NCI-H1092 treated with DMSO at 0.1 percent for 48 hours (cell line): ENCODE results near the gene FAM222B.
"Not testable (repeated sequence)": the region's sequence is repeated elsewhere in the genome, so short reads cannot be mapped to it uniquely, and the experiment has no call there.

Source experiments
- DNase-seq: peaks from one replicate; lab custom pipeline; 2025; lab: John Stamatoyannopoulos, UW

Gene FAM222B

DNA sequence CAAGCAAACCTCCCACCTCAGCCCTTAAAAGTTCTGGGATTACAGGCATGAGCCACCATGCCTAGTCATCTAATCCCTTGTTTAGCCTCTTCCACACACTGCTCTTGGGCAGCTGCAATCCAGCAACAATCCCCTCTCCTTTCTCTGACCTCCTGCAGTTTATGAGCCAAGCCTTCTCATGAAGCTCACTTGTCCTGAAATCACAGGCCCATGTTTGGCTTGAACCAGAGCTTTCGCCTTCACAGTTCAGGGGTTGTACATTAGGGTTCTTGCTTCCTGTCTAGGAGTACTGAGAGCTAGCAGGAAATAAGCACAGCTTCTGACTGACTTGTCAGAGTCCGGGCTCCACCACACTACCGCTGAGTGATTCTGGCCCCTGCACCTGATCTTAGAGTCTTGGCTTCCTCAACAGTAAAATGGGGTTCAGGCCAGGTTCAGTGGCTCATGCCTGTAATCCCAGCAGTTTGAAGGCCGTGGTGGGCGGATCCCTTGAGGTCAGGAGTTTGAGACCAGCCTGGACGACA is 28.5 kb upstream of the FAM222B start:
- no peak for DNase-seq

DNA sequence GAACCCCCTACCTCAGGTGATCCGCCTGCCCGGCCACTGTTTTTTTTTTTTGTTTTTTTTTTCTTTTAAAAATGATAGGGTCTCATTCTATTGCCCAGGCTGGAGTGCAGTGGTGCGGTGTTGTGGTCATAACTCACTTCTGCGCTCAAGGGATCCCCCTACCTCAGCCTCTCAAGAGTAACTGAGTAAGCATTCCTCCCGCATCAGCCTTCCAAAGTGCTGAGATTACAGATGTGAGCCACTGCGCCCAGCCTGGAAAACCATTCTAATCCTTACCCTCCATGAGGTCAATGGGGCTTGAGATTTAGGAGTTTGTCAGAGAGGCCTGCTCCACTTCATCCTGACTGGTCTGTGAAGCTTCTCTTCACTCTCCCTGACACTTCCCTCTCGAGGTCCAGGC is 24.7 kb upstream of the FAM222B start:
- no peak for DNase-seq

DNA sequence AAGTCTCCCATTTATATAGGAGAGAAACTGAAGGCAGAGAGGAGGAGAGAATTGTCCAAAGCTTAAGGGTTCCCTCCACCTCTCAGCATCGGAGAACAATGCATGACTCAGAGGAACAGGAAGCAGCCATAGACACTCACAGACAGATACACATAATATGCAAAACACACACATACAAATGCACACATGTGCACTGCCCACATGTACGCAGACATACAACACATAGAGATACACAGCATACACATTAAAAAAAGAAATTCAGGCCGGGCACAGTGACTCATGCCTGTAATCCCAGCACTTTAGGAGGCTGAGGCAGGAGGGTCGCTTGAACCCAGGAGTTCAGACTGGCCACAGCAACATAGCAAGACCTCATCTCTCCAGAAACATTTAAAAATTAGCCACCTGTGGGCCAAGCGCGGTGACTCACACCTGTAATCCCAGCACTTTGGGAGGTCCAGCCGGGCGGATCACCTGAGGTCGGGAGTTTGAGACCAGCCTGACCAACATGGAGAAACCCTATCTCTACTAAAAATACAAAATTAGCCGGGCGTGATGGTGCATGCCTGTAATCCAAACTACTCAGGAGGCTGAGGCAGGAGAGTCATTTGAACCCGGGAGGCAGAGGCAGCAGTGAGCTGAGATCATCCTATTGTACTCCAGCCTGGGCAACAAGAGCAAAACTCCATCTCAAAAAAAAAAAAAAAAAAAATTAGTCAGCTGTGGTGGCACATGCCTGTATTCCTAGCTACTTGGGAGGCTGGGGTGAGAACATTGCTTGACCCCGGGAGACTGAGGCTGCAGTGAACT is 23.6 kb upstream of the FAM222B start:
- DNase-seq: no peak

DNA sequence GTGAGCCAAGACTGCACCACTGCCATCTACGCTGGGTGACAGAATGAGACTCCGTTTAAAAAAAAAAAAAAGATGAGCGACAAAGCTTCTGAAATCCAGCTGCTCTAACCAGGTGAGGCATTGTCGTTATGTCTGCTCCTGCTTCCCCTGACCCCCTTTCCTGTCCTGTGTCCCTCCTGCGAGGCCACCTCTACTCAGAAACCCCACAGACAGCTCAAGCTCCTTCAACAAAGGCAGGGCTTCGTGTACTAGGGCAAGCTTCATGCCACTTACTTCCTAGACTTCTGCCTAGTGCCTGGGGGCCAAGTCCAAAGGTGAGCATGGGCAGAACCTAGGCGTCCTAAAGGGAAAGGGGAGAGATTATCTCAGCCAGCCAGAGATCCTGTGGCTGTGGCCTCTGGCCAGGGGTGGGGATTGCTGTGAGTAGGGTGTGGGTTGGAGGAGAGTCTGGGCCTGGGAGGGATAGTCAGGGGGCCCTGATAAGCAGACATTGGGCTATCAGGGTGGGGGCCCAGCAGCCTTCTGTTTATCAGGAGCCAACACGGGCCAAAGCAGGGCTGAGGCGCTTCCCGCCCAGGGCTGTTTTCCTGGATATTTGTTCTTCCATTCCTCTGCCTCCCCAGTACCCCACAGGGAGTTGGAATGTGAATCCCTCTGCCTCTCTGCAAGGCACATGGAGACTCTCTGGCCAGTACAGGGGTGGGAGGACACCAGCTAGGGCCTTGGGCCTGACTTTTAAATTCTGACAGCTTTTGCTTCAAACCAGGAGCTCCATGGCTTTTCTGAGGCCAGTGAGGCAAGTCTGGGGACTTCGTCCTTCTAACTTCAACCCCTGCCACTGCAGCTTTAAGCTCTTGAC is 22.6 kb upstream of the FAM222B start:
- DNase-seq: no peak

DNA sequence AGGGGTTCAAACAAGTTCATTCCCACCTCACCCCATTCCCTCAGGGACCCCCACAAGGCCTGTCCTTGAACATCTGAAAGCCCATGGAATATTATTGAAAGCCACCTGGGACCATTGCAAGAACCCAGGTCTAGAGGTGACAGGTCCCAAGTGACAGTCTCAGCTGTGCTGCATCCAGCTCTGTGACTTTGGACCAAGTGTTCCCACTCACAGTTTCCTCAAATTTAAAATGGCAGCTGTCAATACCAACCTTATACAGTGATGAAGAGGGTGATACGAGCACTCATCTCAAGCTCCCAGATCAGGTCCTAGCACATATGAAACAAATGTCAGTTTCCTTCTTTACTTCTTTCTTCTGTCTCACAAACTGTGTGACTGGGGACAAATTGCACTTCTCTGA is 21.4 kb upstream of the FAM222B start:
- DNase-seq: no peak

DNA sequence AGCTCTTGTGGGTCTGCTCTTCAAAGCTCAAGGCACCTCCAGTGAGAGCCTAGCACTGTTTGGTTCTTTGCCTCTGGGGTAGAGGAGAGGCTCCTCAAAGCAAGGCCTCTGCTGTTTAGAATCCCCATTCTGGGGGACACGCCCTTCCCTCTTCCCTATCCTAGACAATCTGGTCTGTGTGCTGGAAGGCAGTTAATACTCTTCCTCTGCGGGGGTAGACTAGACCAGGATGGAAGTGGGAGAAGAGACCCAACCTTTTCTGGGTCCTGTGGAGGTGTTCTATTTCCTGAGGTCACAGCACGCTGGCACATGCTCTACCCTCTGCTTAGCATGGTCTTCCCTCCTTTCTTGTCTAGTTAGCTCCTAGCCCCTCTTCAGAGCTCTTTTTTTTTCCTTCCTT is 20.0 kb upstream of the FAM222B start:
- no peak for DNase-seq

DNA sequence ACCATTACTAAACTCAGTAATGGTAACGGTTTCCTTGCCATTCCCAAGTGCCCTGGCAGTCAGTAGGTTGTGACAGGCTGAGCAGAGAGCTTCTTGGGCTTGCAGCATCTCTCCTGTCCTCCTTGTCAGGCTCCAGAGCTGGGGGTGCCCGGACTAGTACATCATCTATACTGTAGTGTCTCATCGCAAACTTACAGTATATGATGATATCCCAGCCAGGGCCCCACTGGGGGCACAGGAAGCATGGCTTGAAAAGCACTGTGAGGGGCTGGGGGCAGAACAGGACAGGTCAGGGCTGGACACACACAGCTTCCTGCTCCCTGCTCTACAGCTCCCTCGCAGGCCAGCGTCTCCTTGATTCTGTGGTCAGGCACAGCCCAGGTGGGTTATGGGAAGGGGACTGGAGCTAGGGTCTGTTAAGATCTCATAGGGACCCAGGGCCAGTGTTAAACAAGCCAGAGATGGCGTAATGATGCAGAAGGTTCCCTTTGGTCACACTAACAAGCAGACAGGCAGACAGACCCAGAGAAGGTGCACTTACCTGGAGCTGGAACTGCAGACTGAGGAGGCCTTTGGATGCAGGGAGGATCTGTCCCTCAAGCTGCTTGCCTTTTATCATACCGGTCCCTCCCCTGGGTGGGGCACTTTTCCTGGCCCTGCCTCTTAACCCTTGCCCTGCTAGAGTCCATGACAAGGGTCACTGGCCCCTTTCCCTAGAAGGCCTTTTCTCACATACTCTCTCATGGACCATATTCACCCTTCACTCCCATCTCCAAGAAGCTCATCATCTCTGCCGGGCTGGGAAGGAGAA is 19.0 kb upstream of the FAM222B start:
- no peak for DNase-seq

DNA sequence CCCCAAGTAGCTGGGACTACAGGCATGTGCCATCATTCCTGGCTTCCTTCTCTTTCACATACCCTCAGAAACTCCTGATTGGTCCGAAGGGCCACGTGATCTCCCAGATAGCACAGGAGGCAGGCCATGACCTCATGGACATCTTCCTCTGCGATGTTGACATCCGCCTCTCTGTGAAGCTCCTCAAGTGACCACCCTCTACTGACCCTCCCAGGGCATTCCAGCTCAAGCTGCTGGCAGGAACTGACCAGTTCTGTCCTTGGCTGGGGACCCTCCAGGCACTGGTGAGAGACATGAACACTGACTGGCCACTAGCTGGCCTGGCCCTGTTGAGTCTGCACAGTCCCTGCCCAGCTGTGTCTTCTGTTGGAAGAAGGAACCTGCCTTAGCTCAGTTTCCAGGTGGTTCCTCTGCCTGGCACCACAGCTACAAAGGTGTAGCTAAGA is 17.8 kb upstream of the FAM222B start:
- no peak for DNase-seq

DNA sequence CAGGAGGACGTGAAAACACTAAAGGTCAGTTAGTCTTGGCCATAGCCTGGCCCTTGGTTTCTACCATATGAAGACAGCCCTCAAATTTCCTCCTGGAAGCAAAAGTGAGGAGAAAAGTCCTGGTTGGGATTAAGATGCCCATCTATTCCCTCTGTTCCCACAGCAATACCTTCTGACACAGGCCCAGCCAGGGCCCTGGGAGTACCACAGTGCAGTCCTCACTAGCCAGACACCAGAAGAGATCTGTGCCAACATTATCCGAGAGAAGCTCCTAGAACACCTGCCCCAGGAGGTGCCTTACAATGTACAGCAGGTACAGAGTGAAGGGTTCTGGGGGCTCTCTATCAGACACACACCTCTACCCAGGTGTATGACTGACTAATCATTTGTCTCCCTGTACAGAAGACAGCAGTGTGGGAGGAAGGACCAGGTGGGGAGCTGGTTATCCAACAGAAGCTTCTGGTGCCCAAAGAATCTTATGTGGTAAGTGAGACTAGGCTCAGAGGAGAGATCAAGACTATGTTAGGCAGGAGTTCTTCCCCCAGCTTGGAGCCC is 16.3 kb upstream of the FAM222B start:
- no peak for DNase-seq

DNA sequence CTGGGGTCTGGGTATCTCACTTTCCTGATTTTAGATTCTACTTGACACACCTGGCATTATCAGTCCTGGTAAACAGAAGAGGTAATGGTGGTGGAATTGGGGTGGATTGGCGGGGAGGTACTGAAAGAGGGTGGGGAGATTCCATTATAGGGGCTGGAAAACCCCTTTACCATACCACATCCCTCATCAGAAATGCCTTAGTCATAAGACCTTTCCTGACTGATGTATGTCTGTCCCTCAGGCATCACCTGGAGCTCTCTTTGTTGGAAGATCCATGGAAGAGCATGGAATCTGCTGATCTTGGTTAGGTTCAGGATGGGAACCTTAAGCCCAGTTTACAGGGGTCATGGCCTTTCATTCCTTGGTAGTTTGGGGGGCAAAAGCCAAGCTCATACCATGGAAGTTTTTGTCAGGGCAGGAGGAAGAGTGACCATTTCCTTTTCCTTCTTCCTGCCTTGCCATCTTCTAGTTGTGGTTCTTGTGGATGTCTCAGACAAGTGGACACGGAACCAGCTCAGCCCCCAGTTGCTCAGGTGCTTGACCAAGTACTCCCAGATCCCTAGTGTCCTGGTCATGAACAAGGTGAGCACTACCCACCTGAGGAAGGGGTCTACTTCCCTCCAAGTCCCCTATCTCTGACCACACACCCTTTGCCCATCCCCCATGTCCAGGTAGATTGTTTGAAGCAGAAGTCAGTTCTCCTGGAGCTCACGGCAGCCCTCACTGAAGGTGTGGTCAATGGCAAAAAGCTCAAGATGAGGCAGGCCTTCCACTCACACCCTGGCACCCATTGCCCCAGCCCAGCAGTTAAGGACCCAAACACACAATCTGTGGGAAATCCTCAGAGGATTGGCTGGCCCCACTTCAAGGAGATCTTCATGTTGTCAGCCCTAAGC is 15.6 kb upstream of the FAM222B start:
- no peak for DNase-seq

DNA sequence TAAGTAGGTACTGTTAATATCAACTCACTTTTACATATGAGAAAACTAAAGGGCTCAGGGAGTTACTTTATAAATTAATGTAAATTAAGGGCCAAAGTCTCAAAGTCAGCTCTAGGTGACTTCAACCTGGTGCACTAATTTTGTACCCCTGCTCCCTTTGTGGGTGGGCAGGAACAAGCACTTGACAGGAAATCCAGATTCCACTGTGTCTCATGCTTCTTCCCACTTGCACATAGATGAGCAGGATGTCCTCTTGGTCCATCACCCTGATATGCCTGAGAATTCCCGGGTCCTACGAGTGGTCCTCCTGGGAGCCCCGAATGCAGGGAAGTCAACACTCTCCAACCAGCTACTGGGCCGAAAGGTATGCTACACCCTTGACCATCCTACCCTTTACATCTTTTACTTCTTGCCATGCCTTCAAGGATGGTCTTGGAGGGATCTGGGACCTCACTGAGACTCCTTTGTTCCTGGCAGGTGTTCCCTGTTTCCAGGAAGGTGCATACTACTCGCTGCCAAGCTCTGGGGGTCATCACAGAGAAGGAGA is 13.5 kb upstream of the FAM222B start:
- no peak for DNase-seq

DNA sequence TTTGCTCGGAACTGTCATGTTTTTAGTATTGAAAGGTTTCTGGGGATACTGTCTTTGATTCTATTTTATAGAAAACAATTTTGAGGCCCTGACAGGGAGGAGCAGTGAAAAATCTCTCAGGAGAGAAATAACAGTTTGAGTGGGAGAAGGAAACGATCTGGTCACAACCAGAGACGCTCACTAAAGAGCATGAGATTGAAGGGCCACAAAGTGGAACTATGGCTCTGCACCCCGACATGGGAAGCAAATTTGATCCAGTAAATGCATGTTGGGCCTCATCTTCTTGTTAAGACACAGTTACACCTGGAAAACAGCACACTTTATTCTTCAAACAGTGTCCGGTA is 12.7 kb upstream of the FAM222B start:
- no peak for DNase-seq

DNA sequence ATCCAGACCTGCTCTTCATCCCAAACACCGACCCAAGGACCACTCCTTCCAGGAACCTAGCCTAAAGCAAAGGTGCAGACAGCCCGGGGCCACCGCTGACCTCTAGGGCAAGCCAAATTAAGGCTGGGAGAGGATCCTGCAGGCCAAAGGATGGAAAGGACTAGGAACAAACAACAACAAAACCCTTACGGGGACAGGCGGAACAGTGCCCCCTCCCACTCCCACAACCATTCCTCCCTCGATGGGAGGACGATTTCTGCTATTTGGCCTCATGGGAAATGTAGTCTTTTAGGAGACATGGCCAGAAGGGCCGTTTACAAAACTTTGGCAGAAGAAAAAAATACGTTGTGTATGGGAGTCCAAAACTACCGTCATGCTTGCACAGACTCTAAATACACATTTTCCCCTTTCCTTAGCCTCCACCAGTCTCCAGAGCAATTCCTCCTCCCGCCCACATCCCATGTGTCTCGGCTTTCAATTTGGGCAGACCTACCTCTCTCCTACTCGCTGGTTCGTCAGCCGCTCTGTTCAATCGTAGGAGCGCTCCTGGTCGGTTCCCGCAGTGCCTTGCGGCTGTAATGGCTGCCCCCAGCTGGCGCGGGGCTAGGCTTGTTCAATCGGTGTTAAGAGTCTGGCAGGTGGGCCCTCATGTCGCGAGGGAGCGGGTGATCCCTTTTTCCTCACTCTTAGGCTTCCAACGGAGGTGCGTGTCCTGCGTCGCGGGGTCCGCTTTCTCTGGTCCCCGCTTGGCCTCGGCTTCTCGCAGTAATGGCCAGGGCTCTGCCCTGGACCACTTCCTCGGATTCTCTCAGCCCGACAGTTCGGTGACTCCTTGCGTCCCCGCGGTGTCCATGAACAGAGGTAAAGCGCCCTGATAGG is 12.1 kb upstream of the FAM222B start, which contains the start of gene ERAL1:
Gene ERAL1 (plus strand): TSS at position 560 of the 879 bp plus-strand sequence. CDS start 19 bp downstream, at position 579.
- DNase-seq: peak; percentile 89

DNA sequence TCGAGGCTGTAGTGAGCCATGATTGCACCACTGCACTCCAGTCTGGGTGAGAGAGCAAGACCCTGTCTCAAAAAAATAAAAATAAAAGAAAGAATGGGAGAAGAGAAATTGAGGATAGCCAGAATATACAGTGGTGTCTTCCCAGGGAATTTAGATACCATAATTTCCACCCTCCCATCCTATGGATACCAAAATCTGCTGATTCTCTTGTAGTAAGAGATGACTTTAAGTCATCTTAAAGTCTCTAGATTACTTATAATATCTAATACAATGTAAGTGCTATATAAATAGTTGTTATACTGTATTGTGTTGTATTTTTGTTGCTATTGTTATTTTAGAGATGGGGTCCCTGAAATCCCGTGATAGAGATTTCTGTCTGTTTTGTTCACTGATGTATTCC is 10.7 kb upstream of the FAM222B start:
- no peak for DNase-seq

DNA sequence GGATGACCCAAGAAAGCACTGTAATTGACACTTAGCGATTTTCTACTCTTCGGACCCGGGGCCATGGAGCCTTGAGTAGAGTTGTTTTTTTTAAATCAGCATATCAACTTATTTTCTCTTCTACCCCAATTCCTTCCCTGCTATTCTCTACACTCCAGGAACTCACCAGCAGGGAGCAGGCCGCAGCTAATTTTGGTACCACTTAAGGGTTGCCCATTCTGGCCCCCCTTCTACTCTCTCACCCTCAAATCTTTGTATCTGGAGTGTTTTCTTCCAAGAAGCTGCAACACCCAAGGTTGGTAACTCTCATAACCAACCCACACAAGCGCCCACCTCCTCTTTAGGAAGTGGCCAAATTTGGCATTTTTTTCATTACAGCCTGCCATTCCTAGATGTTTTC is 6.7 kb upstream of the FAM222B start:
- DNase-seq: no peak

DNA sequence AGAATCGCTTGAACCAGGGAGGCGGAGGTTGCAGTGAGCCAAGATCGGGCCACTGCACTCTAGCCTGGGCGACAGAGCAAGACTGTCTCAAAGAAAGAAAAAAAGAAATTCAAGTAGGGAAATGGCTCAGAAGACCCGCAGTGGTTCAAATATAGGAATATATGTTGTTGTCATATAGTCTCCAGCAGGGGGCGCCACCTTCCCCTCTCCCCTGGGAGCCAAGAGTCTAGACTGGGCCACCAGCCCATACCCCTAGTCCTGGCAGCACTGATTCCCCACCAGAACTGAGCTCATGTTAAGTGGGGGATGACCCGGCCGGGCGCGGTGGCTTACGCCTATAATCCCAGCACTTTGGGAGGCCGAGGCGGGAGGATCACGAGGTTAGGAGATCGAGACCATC is 6.1 kb upstream of the FAM222B start:
- DNase-seq: not testable (repeated sequence)

DNA sequence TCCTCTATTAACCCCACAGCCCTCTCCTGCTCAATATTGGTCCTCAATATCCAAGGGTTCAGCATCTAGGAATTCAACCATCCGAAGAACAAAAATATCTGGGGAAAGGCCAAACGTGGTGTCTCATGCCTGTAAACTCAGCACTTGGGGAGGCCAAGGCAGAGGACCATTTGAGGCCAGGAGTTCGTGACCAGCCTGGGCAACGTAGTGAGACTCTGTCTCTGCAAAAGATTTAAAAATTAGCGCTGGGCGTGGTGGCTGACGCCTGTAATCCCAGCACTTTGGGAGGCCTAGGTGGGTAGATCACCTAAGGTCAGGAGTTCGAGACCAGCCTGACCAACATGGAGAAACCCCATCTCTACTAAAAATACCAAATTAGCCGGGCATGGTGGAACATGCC is 4.1 kb upstream of the FAM222B start:
- DNase-seq: not testable (repeated sequence)

DNA sequence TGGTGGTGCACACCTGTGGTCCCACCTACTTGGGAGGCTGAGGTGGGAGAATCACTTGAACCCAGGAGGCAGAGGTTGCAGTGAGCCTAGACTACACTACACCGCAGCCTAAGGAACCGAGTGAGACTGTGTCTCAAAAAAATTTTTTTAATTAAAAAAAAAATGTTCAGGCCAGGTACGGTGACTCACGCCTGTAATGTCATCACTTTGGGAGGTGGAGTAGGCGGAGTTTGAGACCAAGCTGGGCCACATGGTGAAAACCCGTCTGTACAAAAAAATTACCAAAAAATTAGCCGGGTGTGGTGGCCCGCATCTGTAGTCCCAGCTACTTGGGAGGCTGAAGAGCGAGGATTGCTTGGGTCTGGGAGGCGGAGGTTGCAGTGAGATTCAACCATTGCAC is 3.6 kb upstream of the FAM222B start:
- no peak for DNase-seq

DNA sequence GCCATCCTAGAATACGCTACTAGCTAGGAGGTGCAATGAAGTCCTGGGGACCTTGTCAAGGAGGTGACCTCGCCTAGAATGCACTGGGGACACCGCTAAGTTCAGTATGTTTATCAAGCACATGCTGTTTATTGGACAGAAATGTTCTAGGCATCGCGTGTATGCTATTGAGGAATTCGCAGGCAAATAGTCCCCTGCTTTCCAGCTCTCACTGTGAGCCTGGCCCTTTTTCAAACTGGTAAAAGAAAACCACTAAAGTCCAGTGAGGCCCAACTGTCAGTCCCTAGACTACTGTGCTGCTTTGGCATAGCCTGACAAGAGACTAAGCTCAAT is 1.2 kb upstream of the FAM222B start:
- DNase-seq: no peak

DNA sequence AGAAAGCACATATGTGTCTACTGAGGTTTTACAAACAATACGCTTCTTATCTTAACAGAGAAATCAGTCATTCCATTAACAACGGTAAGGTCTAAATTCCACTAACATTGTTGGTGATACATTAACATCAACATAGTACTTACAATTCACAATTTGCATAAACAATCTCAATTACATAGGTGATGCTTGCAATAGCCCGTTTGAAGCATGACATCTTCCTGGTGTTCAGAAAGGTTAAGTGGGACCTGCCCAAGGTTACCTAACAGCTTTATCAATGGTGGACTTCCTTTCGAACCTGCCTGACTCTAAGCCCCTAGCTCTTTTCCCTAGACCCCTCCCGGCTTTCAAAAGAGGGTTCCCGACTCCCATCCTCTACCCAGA is 699 bp downstream of the FAM222B start:
- DNase-seq: no peak
